ENCODE measurements around the gene SBSN. TPM values are rescaled to one million over a fixed set of nuclear protein-coding genes. Genes with fewer than 3 reads are reported as not detected.

SBSN gene
- total RNA-seq, 4 donors from 2014 or later: 1,839 to 3,070 (median 2,379) TPM

GRCh38 chr19:35545855-35546381 is 17.8 kb upstream of the SBSN start:
- 2 to 4% methylated on average over 20 to 24 of the region's 27 CpGs for WGBS, 2 donors

GRCh38 chr19:35545001-35545854 is 17.1 kb upstream of the SBSN start, which contains the start of gene TMEM147:
Gene TMEM147, plus strand, starts transcription at chr19:35545626. Its CDS starts 114 bp downstream, at chr19:35545740.
- peak within 1 kb of the TSS; percentile 75 for H3K4me3 ChIP-seq (ENCODE audit: low read depth, poor library complexity, severe bottlenecking)
- peak; percentile 89 to 98 for DNase-seq (ENCODE audit: low spot score in 2 of 2)
- TF ChIP-seq CTCF (IDR thresholded peaks at IDR 0.05): no peak
- TF ChIP-seq POLR2A (IDR thresholded peaks at IDR 0.05): no peak
- WGBS, 2 donors: 0 to 1% methylated on average over 41 to 71 of the region's 85 CpGs
- intact Hi-C loops (cut with DNase I; ENCODE audit: low total_unique reads): no loop called here

More at GRCh38 chr19:35545855-35546381, 17.8 kb upstream of the SBSN start:
- intact Hi-C loops (cut with DNase I; ENCODE audit: low total_unique reads): no loop called here
- peak overlapping the region; percentile 75 for H3K4me3 ChIP-seq (ENCODE audit: low read depth, poor library complexity, severe bottlenecking)
- TF ChIP-seq CTCF (IDR thresholded peaks at IDR 0.05) (no peak), POLR2A (IDR thresholded peaks at IDR 0.05) (no peak)
- DNase-seq (ENCODE audit: low spot score in 2 of 2): no peak

GRCh38 chr19:35544110-35544802 is 16.1 kb upstream of the SBSN start:
- WGBS, 2 donors: 64 to 88% methylated on average over 3 of the region's 3 CpGs
- no peak for TF ChIP-seq CTCF (IDR thresholded peaks at IDR 0.05)
- no peak for TF ChIP-seq POLR2A (IDR thresholded peaks at IDR 0.05)
- intact Hi-C loops (cut with DNase I; ENCODE audit: low total_unique reads): no loop called here
- no peak overlapping the region for H3K4me3 ChIP-seq (ENCODE audit: low read depth, poor library complexity, severe bottlenecking)
- peak in 1 of 2 donors; percentile 83 for DNase-seq (ENCODE audit: low spot score in 2 of 2)

GRCh38 chr19:35543280-35544109 is 15.4 kb upstream of the SBSN start:
- WGBS, 2 donors: 93 to 94% methylated on average over 13 to 15 of the region's 15 CpGs
- DNase-seq (ENCODE audit: low spot score in 2 of 2): peak in 1 of 2 donors; percentile 82
- TF ChIP-seq POLR2A (IDR thresholded peaks at IDR 0.05) (no peak), CTCF (IDR thresholded peaks at IDR 0.05) (no peak)
- no peak overlapping the region for H3K4me3 ChIP-seq (ENCODE audit: low read depth, poor library complexity, severe bottlenecking)
- intact Hi-C loops (cut with DNase I; ENCODE audit: low total_unique reads): no loop called here

GRCh38 chr19:35542209-35542608 is 14.1 kb upstream of the SBSN start:
- WGBS, 2 donors: 91 to 94% methylated on average over 11 of the region's 11 CpGs
- no peak for DNase-seq (ENCODE audit: low spot score in 2 of 2)
- intact Hi-C loops (cut with DNase I; ENCODE audit: low total_unique reads): no loop called here
- TF ChIP-seq CTCF (IDR thresholded peaks at IDR 0.05) (no peak), POLR2A (IDR thresholded peaks at IDR 0.05) (no peak)
- H3K4me3 ChIP-seq (ENCODE audit: low read depth, poor library complexity, severe bottlenecking): no peak overlapping the region

Measured in lower leg skin (tissue), 4 donors.